K562 (cell line): ENCODE results near the gene CD226. TPM values are rescaled to one million over a fixed set of nuclear protein-coding genes. Genes with fewer than 3 reads are reported as not detected.
A peak's percentile ranks its signal among the peaks of the same experiment; 100 is the strongest.
"Not testable (repeated sequence)": the region's sequence is repeated elsewhere in the genome, so short reads cannot be mapped to it uniquely, and the experiment has no call there.

Source experiments
- ATAC-seq: fragments of 200-7000 bp; cut with Tn5 transposase; 3 replicates; pipeline ENCODE4 v1.9.1; 2020; ENCODE audit warnings: moderate library complexity
- BruUV-seq: library from RNA; stranded (reverse); fragments of 400-500 nt; replicated peaks from 2 replicates; lab custom pipeline; 2021; lab: Mats Ljungman, UMichigan
- CTCF ChIA-PET: fragments of 300-600 bp; formaldehyde crosslinking; extraction: SDS; loops from one replicate; lab custom pipeline; 2021; ENCODE audit warnings: low intra/inter-chr PET ratio; lab: Yijun Ruan, JAX
- POLR2A ChIA-PET: fragments of 300-600, 350-650 bp; sonication (Branson Sonifier 250); formaldehyde crosslinking; extraction: SDS; loops from one replicate; lab custom pipeline; 2021; ENCODE audit warnings: antibody characterized with exemption, inconsistent platforms; lab: Yijun Ruan, JAX
- DNase-seq, 4 experiments: peaks; one replicate each; pipeline versions ENCODE4 v3.0.0 to v3.0.0-alpha.2; 2011 to 2018; ENCODE audit warnings: low spot score in 3 of 4, mixed read lengths in 3 of 4; ENCODE audit errors: extremely low read depth in 1 of 4
- FAIRE-seq: peaks from 2 replicates; lab custom pipeline; 2011; peaks lifted over from hg19 to GRCh38; lab: Jason Lieb, UNC
- H2AFZ ChIP-seq: 2 replicates; pipeline ENCODE4 v1.6.0; 2011; ENCODE audit warnings: low read depth, low read length, control low read depth, inconsistent platforms
- H3K27ac ChIP-seq: fragments of 200-600 bp; 3 replicates; pipeline ENCODE4 v1.8.0; 2011; ENCODE audit warnings: low read depth, mild to moderate bottlenecking, control low read depth, inconsistent platforms, low read length, moderate library complexity, mixed read lengths; ENCODE audit errors: extremely low read depth
- H3K27me3 ChIP-seq, 2 experiments: fragments of 300-600 bp in 1 of 2; 2 replicates in 1 of 2; 3 replicates in 1 of 2; pipeline versions ENCODE4 v1.6.0 to v1.8.0; 2011; ENCODE audit warnings: inconsistent platforms in 2 of 2, low read length in 2 of 2, mild to moderate bottlenecking in 1 of 2, mixed read lengths in 1 of 2, moderate library complexity in 1 of 2; ENCODE audit not compliant: control insufficient read depth in 2 of 2, insufficient read depth in 2 of 2
- H3K36me3 ChIP-seq: fragments of 300-600 bp; 3 replicates; pipeline ENCODE4 v1.8.0; 2011; ENCODE audit warnings: mild to moderate bottlenecking, low read length, inconsistent platforms; ENCODE audit not compliant: control insufficient read depth, insufficient read depth
- H3K4me1 ChIP-seq, 2 experiments: fragments of 200-600 bp in 1 of 2; replicated peaks in 1 of 2; 2 replicates in 1 of 2; 3 replicates in 1 of 2; pipeline versions ENCODE4 v1.5.1 to v1.8.0; 2011; ENCODE audit warnings: inconsistent platforms in 2 of 2, low read length in 2 of 2, mild to moderate bottlenecking in 1 of 2, mixed read lengths in 1 of 2, moderate library complexity in 1 of 2; ENCODE audit not compliant: control insufficient read depth in 2 of 2, insufficient read depth in 2 of 2
- H3K4me2 ChIP-seq: 2 replicates; pipeline ENCODE4 v1.6.1; 2011; ENCODE audit warnings: low read length, control low read depth, inconsistent platforms, mixed read lengths; ENCODE audit not compliant: insufficient read depth
- H3K4me3 ChIP-seq: fragments of 200-600 bp; sonication (generic), shearing (Covaris generic); 2 replicates; pipeline ENCODE4 v1.5.1; 2016; ENCODE audit warnings: control low read depth, inconsistent platforms
- H3K79me2 ChIP-seq: fragments of 200-600 bp; 3 replicates; pipeline ENCODE4 v1.8.0; 2011; ENCODE audit warnings: low read length, inconsistent platforms; ENCODE audit not compliant: control insufficient read depth, insufficient read depth
- H3K9ac ChIP-seq, 2 experiments: 2 replicates each; pipeline versions ENCODE4 v1.6.0 to v1.6.1; 2011; ENCODE audit warnings: low read depth in 2 of 2, low read length in 2 of 2, control low read depth in 1 of 2, inconsistent platforms in 1 of 2, mild to moderate bottlenecking in 1 of 2, mixed read lengths in 1 of 2; ENCODE audit not compliant: insufficient read depth in 1 of 2
- H3K9me1 ChIP-seq: one replicate; pipeline ENCODE4 v1.6.0; 2011; ENCODE audit warnings: inconsistent platforms, mild to moderate bottlenecking, low read length, moderate library complexity; ENCODE audit not compliant: control insufficient read depth, insufficient read depth
- H3K9me3 ChIP-seq: replicated peaks from 2 replicates; pipeline ENCODE4 v1.5.1; 2011; ENCODE audit warnings: low read depth, low read length, inconsistent platforms; ENCODE audit not compliant: control insufficient read depth, insufficient read depth
- H4K20me1 ChIP-seq: replicated peaks from 2 replicates; pipeline ENCODE4 v1.6.1; 2011; ENCODE audit warnings: low read length, inconsistent platforms, mixed read lengths; ENCODE audit not compliant: control insufficient read depth, insufficient read depth
- CBFA2T3 ChIP-seq: fragments of 450-650 bp; IDR thresholded peaks from 2 replicates; pipeline ENCODE4 v1.6.1; 2017
- PRDM10 ChIP-seq: fragments of 450-650 bp; IDR thresholded peaks from 2 replicates; pipeline ENCODE4 v1.6.1; 2018; ENCODE audit not compliant: partially characterized antibody
- WGBS: fragments of 100-300 bp; shearing (Covaris generic); methylation state at CpG from one replicate; pipeline ENCODE4 v1.1.6; 2016; ENCODE audit warnings: low coverage, mixed read lengths; ENCODE audit not compliant: insufficient coverage; ENCODE audit errors: missing lambda C conversion rate; 5-methylcytosine and 5-hydroxymethylcytosine counted together
- in situ Hi-C: fragments of 300-500 bp; cut with MboI; formaldehyde crosslinking; loops from 4 replicates; pipeline ENCODE4 v1.15.0; 2018; ENCODE audit warnings: inconsistent platforms, mixed read lengths
- intact Hi-C: fragments of 100-400 bp; cut with micrococcal nuclease; formaldehyde crosslinking; loops from 2 replicates; pipeline ENCODE4 v1.14.2; 2022
- polyA plus RNA-seq, 8 experiments: library from polyadenylated mRNA; depleted of rRNA in 4 of 8; stranded (reverse) in 5 of 8; unstranded in 3 of 8; fragments of >200 nt; fragmentation: Nextera tagmentation in 2 of 8; fragmentation: Illumina TruSeq in 1 of 8; extraction: Ambion mirVana in 2 of 8; extraction: Trizol in 1 of 8; gene quantifications; 2 replicates each; pipeline versions ENCODE4 v1.2.1 to v1.2.3, GENCODE V29; 2011 to 2014; ENCODE audit warnings: inconsistent platforms in 1 of 8, missing spikeins in 1 of 8
- total RNA-seq, 7 experiments: library from RNA; depleted of rRNA in 6 of 7; stranded (reverse); fragments of >200 nt in 6 of 7; fragmentation: Illumina TruSeq in 2 of 7; extraction: Trizol in 2 of 7; gene quantifications; 2 replicates each; pipeline versions ENCODE4 v1.2.1 to v1.2.3, GENCODE V29; 2011 to 2021; ENCODE audit warnings: low replicate concordance in 1 of 7

Gene CD226
- total and polyA plus RNA-seq, 9 of the 15 experiments (the other 6 are each of a cell fraction or from before 2014, with no cell fraction given) = 0.32 to 1.7 (median 0.80) TPM

GRCh38 chr18:69879051-69879450, 68.6 kb downstream of the CD226 start:
- H3K4me3 ChIP-seq, BruUV-seq, H3K27me3 ChIP-seq, CTCF ChIA-PET, POLR2A ChIA-PET, H3K79me2 ChIP-seq, H3K4me1 ChIP-seq, H4K20me1 ChIP-seq, H3K4me2 ChIP-seq, H3K36me3 ChIP-seq, ATAC-seq, H3K9me3 ChIP-seq, H2AFZ ChIP-seq, H3K9ac ChIP-seq, intact Hi-C loops, in situ Hi-C loops, H3K27ac ChIP-seq, H3K9me1 ChIP-seq, FAIRE-seq: not testable (repeated sequence)
- peak in 1 of 4 experiments; percentile 5 for DNase-seq
- 0% methylated on average over 2 of the region's 3 CpGs for WGBS
- peak; percentile 18; the same call in 1 of the 2 replicates for TF ChIP-seq CBFA2T3
- peak; percentile 48 for TF ChIP-seq PRDM10
